H9 (cell line): ENCODE measurements around the gene F2. TPM values are rescaled to one million over a fixed set of nuclear protein-coding genes. Genes with fewer than 3 reads are reported as not detected.

Source experiments
- DNase-seq: peaks from one replicate; pipeline ENCODE4 v3.0.0-alpha.2; 2017
- H2AFZ ChIP-seq: one replicate; pipeline ENCODE4 v1.6.1; 2013; ENCODE audit warnings: mild to moderate bottlenecking, low read length, control low read depth, moderate library complexity
- H2AK5ac ChIP-seq: 2 replicates; pipeline ENCODE4 v1.6.1; 2013; ENCODE audit warnings: low read length, control low read depth, mixed read lengths; ENCODE audit not compliant: insufficient read length
- H2BK120ac ChIP-seq: one replicate; pipeline ENCODE4 v1.6.1; 2013; ENCODE audit warnings: low read depth, mild to moderate bottlenecking, low read length, control low read depth, inconsistent platforms; ENCODE audit not compliant: poor library complexity, severe bottlenecking
- H2BK12ac ChIP-seq: 2 replicates; pipeline ENCODE4 v1.6.1; 2013; ENCODE audit warnings: low read length, control low read depth, mixed read lengths, low read depth; ENCODE audit not compliant: insufficient read length
- H2BK15ac ChIP-seq: 2 replicates; pipeline ENCODE4 v1.6.1; 2013; ENCODE audit warnings: low read depth, low read length, control low read depth
- H2BK20ac ChIP-seq: one replicate; pipeline ENCODE4 v1.6.1; 2013; ENCODE audit warnings: low read depth, mild to moderate bottlenecking, low read length, control low read depth, inconsistent platforms; ENCODE audit not compliant: poor library complexity, severe bottlenecking
- H2BK5ac ChIP-seq: 2 replicates; pipeline ENCODE4 v1.6.1; 2013; ENCODE audit warnings: low read length, control low read depth, mixed read lengths; ENCODE audit not compliant: insufficient read length
- H3K14ac ChIP-seq: 2 replicates; pipeline ENCODE4 v1.6.1; 2013; ENCODE audit warnings: low read length, control low read depth; ENCODE audit not compliant: insufficient read depth
- H3K18ac ChIP-seq: 2 replicates; pipeline ENCODE4 v1.6.1; 2013; ENCODE audit warnings: low read depth, mild to moderate bottlenecking, mixed read lengths, low read length, control low read depth; ENCODE audit not compliant: insufficient read length
- H3K23ac ChIP-seq: 2 replicates; pipeline ENCODE4 v1.6.1; 2013; ENCODE audit warnings: low read length, control low read depth, mixed read lengths, low read depth; ENCODE audit not compliant: insufficient read length
- H3K23me2 ChIP-seq: 2 replicates; pipeline ENCODE4 v1.6.1; 2013; ENCODE audit warnings: low read depth, mild to moderate bottlenecking, mixed read lengths, low read length, control low read depth; ENCODE audit not compliant: insufficient read length, poor library complexity, severe bottlenecking
- H3K27ac ChIP-seq: 2 replicates; pipeline ENCODE4 v1.5.1; 2013; ENCODE audit warnings: low read length, control low read depth, mixed read lengths, low read depth; ENCODE audit not compliant: insufficient read length
- H3K27me3 ChIP-seq: 2 replicates; pipeline ENCODE4 v1.6.1; 2013; ENCODE audit warnings: low read length, control low read depth, inconsistent platforms; ENCODE audit not compliant: insufficient read depth
- H3K4ac ChIP-seq: 2 replicates; pipeline ENCODE4 v1.6.1; 2013; ENCODE audit warnings: low read depth, mild to moderate bottlenecking, control low read depth, inconsistent platforms, low read length, moderate library complexity
- H3K4me1 ChIP-seq: 2 replicates; pipeline ENCODE4 v1.6.1; 2013; ENCODE audit warnings: low read length, control low read depth, inconsistent platforms; ENCODE audit not compliant: insufficient read depth
- H3K4me2 ChIP-seq: 2 replicates; pipeline ENCODE4 v1.6.1; 2013; ENCODE audit warnings: low read length, control low read depth, mixed read lengths; ENCODE audit not compliant: insufficient read length, insufficient read depth
- H3K56ac ChIP-seq: 2 replicates; pipeline ENCODE4 v1.6.1; 2013; ENCODE audit warnings: low read depth, mild to moderate bottlenecking, mixed read lengths, low read length, control low read depth; ENCODE audit not compliant: insufficient read length
- H3K79me1 ChIP-seq: 2 replicates; pipeline ENCODE4 v1.6.1; 2013; ENCODE audit warnings: low read depth, mild to moderate bottlenecking, moderate library complexity, low read length, control low read depth, inconsistent platforms; ENCODE audit not compliant: insufficient read depth, poor library complexity, severe bottlenecking
- H3K79me2 ChIP-seq: 2 replicates; pipeline ENCODE4 v1.6.1; 2013; ENCODE audit warnings: low read length, control low read depth, inconsistent platforms; ENCODE audit not compliant: insufficient read depth
- H3K9ac ChIP-seq: 2 replicates; pipeline ENCODE4 v1.6.1; 2013; ENCODE audit warnings: low read length, control low read depth, mixed read lengths; ENCODE audit not compliant: insufficient read length; ENCODE audit errors: extremely low read depth
- H3K9me3 ChIP-seq: one replicate; pipeline ENCODE4 v1.6.1; 2013; ENCODE audit warnings: low read depth, low read length, inconsistent platforms; ENCODE audit not compliant: control insufficient read depth
- H3T11ph ChIP-seq: one replicate; pipeline ENCODE4 v1.6.1; 2013; ENCODE audit warnings: mild to moderate bottlenecking, low read length, control low read depth, inconsistent platforms
- H4K20me1 ChIP-seq: one replicate; pipeline ENCODE4 v1.6.1; 2013; ENCODE audit not compliant: control insufficient read depth, insufficient read length, insufficient read depth
- H4K5ac ChIP-seq: 2 replicates; pipeline ENCODE4 v1.6.1; 2013; ENCODE audit warnings: low read depth, mild to moderate bottlenecking, mixed read lengths, low read length, control low read depth; ENCODE audit not compliant: insufficient read length
- H4K8ac ChIP-seq: replicated peaks from 2 replicates; pipeline ENCODE4 v1.6.1; 2013; ENCODE audit warnings: low read length, control low read depth, mixed read lengths, low read depth; ENCODE audit not compliant: insufficient read length
- H4K91ac ChIP-seq: 2 replicates; pipeline ENCODE4 v1.6.1; 2013; ENCODE audit warnings: low read depth, mild to moderate bottlenecking, moderate library complexity, mixed read lengths, low read length, control low read depth; ENCODE audit not compliant: insufficient read length
- H3K27ac Mint-ChIP-seq, 3 experiments: 2 replicates in 2 of 3; 3 replicates in 1 of 3; pipeline ENCODE4 v1.8.0; 2020 to 2021; ENCODE audit warnings: mixed read lengths in 3 of 3, mild to moderate bottlenecking in 1 of 3, moderate library complexity in 1 of 3
- H3K27me3 Mint-ChIP-seq: 2 replicates; pipeline ENCODE4 v1.8.0; 2021; ENCODE audit warnings: low read depth, mild to moderate bottlenecking, moderate library complexity, mixed read lengths
- H3K36me3 Mint-ChIP-seq, 3 experiments: 2 replicates in 2 of 3; 3 replicates in 1 of 3; pipeline ENCODE4 v1.8.0; 2020 to 2021; ENCODE audit warnings: low read depth in 3 of 3, mixed read lengths in 3 of 3; ENCODE audit not compliant: insufficient read depth in 1 of 3
- H3K4me1 Mint-ChIP-seq, 2 experiments: 2 replicates each; pipeline ENCODE4 v1.8.0; 2020; ENCODE audit warnings: mixed read lengths in 2 of 2
- H3K4me3 Mint-ChIP-seq, 2 experiments: 2 replicates in 1 of 2; 3 replicates in 1 of 2; pipeline ENCODE4 v1.8.0; 2020 to 2021; ENCODE audit warnings: mild to moderate bottlenecking in 2 of 2, mixed read lengths in 2 of 2, moderate library complexity in 1 of 2
- H3K9me3 Mint-ChIP-seq, 2 experiments: 2 replicates in 1 of 2; 3 replicates in 1 of 2; pipeline ENCODE4 v1.8.0; 2020; ENCODE audit warnings: mild to moderate bottlenecking in 2 of 2, mixed read lengths in 2 of 2, moderate library complexity in 1 of 2
- WGBS: extraction: QIAGEN DNeasy Blood & Tissue Kit; methylation state at CpG from one replicate; pipeline ENCODE4 v1.1.7; 2013; ENCODE audit warnings: missing lambda C conversion rate, low lambda C conversion rate, mixed read lengths; ENCODE audit not compliant: insufficient read length; ENCODE audit errors: extremely low coverage; 5-methylcytosine and 5-hydroxymethylcytosine counted together
- total RNA-seq: library from RNA; stranded (reverse); gene quantifications from 2 replicates; pipeline ENCODE4 v1.2.1, GENCODE V29; 2021
- TF ChIP-seq, protein P1 (sequence below): fragments of 200-600 bp; sonication (generic); conservative IDR thresholded peaks from 3 replicates; pipeline ENCODE4 v1.8.0; 2021; ENCODE audit warnings: antibody characterized with exemption, mild to moderate bottlenecking

The F2 gene
- total RNA-seq, 1 experiment from 2014 or later: not detected

DNA sequence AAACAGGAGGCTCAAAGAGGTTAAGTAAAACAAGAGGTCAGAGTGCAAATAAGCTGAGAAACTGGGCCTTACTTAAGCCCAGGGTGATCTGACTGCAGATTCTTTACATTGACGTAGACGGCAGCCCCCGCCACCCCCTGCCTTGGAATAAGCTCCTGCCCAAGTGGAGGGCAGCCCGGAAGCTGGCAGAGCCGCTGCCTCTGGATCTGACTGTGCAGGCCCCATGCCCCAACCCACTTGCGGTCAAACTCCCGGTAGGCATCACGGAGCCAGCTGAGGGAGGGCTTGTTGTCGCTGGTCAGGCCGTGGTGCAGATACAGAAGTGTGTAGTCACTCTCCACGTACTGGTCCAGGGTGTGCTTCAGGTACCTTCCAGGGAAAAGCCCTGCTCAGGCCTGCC is 37.2 kb upstream of the F2 start:
- Histone ChIP-seq H3K23me2 (no peaks in the 10 kb centered on the region), H3K27ac (no peak overlapping the region), H2BK120ac (no peak overlapping the region), H3K18ac (no peak overlapping the region), H2AK5ac (no peak overlapping the region), H3K56ac (no peak overlapping the region), H3T11ph (no peak overlapping the region), H2BK12ac (no peak overlapping the region), H4K5ac (no peak overlapping the region), H3K14ac (no peak overlapping the region), H3K4me2 (no peak overlapping the region), H2BK20ac (no peak overlapping the region), H4K8ac (no peak overlapping the region), H2AFZ (no peak overlapping the region), H3K9ac (no peak overlapping the region), H3K23ac (no peak overlapping the region), H2BK15ac (no peak overlapping the region), H3K4ac (no peak overlapping the region), H3K79me1 (no peaks in the 10 kb centered on the region), H4K20me1 (no peaks in the 10 kb centered on the region), H3K4me1 (no peaks in the 10 kb centered on the region), H2BK5ac (no peak overlapping the region), H3K27me3 (no peaks in the 10 kb centered on the region), H4K91ac (no peak overlapping the region), H3K9me3 (no peaks in the 10 kb centered on the region), H3K79me2 (no peaks in the 10 kb centered on the region)
- Mint-ChIP-seq H3K36me3 (peaks cover 0 to 15% (median 15%) of the 10 kb centered on the region in 3 experiments; a peak in 4 of 7 replicates), H3K9me3 (no peaks in the 10 kb centered on the region), H3K4me1 (no peaks in the 10 kb centered on the region; a peak in 3 of 4 replicates), H3K27me3 (no peaks in the 10 kb centered on the region; the same call in 1 of the 2 replicates), H3K27ac (0 out of 7 replicates have a peak overlapping the region, but pooled peaks of 1 of the 3 experiments have one; percentile 18), H3K4me3 (no peak overlapping the region)
- no CpG with 5 or more reads among the region's 11 CpGs for WGBS
- TF ChIP-seq, protein P1, sequence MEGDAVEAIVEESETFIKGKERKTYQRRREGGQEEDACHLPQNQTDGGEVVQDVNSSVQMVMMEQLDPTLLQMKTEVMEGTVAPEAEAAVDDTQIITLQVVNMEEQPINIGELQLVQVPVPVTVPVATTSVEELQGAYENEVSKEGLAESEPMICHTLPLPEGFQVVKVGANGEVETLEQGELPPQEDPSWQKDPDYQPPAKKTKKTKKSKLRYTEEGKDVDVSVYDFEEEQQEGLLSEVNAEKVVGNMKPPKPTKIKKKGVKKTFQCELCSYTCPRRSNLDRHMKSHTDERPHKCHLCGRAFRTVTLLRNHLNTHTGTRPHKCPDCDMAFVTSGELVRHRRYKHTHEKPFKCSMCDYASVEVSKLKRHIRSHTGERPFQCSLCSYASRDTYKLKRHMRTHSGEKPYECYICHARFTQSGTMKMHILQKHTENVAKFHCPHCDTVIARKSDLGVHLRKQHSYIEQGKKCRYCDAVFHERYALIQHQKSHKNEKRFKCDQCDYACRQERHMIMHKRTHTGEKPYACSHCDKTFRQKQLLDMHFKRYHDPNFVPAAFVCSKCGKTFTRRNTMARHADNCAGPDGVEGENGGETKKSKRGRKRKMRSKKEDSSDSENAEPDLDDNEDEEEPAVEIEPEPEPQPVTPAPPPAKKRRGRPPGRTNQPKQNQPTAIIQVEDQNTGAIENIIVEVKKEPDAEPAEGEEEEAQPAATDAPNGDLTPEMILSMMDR: no peak
- DNase-seq: no peak
